ENCODE measurements around the gene LSG1.

DNA sequence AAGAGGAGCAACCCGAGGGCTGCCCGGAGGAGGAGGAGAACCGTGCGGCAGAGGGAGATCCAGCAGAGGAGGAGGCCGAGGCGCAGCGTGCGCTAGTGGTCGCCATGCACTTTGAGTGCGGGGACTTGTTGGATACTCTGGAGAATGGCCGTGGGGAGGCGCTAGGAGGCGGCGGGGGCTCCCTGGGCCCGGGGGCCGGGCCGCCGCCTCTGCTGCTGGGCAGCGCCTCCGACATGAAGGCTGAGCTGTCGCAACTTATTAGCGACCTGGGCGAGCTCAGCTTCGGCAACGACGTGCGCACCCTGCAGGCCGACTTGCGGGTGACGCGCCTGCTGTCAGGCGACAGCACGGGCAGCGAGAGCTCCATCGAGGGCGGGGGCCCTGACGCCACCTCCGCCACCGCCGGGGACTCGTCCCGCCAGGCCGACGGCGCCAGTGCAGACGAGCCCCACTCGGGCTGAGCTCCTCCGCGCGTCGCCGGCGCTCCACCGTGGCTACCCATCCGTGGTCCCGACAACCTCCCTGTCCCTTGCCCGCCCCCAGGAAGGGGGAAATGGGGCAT lies 15.7 kb upstream of the LSG1 start:
- TF ChIP-seq, protein P1, sequence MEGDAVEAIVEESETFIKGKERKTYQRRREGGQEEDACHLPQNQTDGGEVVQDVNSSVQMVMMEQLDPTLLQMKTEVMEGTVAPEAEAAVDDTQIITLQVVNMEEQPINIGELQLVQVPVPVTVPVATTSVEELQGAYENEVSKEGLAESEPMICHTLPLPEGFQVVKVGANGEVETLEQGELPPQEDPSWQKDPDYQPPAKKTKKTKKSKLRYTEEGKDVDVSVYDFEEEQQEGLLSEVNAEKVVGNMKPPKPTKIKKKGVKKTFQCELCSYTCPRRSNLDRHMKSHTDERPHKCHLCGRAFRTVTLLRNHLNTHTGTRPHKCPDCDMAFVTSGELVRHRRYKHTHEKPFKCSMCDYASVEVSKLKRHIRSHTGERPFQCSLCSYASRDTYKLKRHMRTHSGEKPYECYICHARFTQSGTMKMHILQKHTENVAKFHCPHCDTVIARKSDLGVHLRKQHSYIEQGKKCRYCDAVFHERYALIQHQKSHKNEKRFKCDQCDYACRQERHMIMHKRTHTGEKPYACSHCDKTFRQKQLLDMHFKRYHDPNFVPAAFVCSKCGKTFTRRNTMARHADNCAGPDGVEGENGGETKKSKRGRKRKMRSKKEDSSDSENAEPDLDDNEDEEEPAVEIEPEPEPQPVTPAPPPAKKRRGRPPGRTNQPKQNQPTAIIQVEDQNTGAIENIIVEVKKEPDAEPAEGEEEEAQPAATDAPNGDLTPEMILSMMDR (IDR thresholded peaks at IDR 0.05), result peak; percentile 30 to 49 (median 45)
- peak; percentile 27 to 69 (median 44) for TF ChIP-seq POLR2AphosphoS5 (IDR thresholded peaks at IDR 0.05)

All from transverse colon (tissue), 4 donors.